ENCODE measurements around the gene PBOV1. TPM values are rescaled to one million over a fixed set of nuclear protein-coding genes. Genes with fewer than 3 reads are reported as not detected.
"Not testable (repeated sequence)": the region's sequence is repeated elsewhere in the genome, so short reads cannot be mapped to it uniquely, and the experiment has no call there.

Gene PBOV1
- polyA plus RNA-seq, 3 donors: not detected

GRCh38 chr6:138215093-138215782 lies 3.1 kb downstream of the PBOV1 start:
- H3K27ac ChIP-seq (ENCODE audit: low read depth, low read length): no peak overlapping the region
- WGBS, 3 donors: 44 to 65% (median 64%) methylated on average over 7 of the region's 7 CpGs

DNA sequence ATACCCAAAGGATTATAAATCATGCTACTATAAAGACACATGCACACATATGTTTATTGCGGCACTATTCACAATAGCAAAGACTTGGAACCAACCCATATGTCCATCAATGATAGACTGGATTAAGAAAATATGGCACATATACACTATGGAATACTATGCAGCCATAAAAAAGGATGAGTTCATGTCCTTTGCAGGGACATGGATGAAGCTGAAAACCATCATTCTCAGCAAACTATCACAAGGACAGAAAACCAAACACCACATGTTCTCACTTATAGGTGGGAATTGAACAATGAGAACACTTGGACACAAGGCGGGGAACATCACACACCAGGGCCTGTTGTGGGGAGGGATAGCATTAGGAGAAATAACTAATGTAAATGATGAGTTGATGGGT lies 5.8 kb downstream of the PBOV1 start:
- WGBS, 3 donors: 100% methylated on average over 2 of the region's 2 CpGs
- H3K27ac ChIP-seq (ENCODE audit: low read depth, low read length): not testable (repeated sequence)

DNA sequence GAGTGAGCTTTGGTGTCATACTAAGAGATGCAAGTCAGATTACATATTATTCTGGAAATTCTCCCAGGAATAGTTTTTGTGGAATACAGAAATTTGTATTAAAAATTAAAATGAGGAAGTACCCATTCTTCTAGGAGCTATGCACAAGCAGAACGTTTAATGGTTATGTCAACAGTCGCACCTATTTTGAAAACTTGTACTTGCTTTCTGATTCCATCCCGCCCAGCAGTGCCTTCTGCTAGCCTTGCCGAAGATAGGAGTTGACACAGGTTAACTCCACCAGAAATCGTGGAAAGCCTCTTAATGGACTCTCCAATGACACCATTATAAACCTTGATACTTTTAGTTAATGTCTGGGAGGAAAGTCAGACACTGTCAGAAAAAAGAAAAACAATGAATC lies 6.7 kb downstream of the PBOV1 start:
- no peak overlapping the region for H3K27ac ChIP-seq (ENCODE audit: low read depth, low read length)
- 60 to 78% (median 65%) methylated on average over 5 of the region's 5 CpGs for WGBS, 3 donors

GRCh38 chr6:138211048-138211581 lies 7.2 kb downstream of the PBOV1 start:
- WGBS, 3 donors: 81 to 89% (median 85%) methylated on average over 2 of the region's 2 CpGs
- no peak overlapping the region for H3K27ac ChIP-seq (ENCODE audit: low read depth, low read length)

- no peak overlapping the region for H3K27ac ChIP-seq (ENCODE audit: low read depth, low read length)
These were observed 11.4 kb downstream of the PBOV1 start for GRCh38 chr6:138206862-138207261.

DNA sequence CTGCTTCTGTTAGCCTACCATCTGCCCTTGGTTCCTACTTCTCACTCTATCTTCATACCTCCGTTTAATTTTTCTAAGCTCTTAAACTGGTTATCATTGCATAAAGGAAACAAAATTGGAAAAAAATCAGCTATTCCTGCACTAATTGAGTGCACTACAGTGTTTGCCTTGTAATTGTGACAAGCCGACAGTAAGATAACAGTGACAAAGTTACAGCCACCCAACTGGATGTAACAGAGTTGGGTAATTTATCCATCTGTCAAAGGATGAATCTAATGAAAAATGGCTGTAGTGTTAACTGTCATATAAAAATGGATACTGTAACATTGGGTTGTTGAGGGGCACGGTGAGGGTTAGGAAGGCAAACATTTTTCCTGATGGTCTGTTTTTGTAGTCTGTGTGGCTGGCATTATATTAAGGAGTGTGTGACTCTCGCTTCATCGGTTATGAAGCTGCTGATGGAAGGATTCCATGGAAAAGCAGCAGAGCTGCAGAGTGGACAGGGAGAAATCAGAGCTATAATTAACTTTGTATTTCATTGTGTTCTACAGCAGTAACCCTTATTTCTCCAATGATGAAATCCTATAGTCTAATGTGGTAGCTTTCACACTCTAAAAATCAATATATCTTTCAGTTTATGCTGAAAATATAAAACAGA lies 12.7 kb downstream of the PBOV1 start:
- 63 to 88% (median 74%) methylated on average over 5 of the region's 5 CpGs for WGBS, 3 donors
- no peak overlapping the region for H3K27ac ChIP-seq (ENCODE audit: low read depth, low read length)

- no peak overlapping the region for H3K27ac ChIP-seq (ENCODE audit: low read depth, low read length)
- 56 to 88% (median 83%) methylated on average over 4 of the region's 4 CpGs for WGBS, 3 donors
These were observed 13.4 kb downstream of the PBOV1 start for GRCh38 chr6:138204792-138205384.

DNA sequence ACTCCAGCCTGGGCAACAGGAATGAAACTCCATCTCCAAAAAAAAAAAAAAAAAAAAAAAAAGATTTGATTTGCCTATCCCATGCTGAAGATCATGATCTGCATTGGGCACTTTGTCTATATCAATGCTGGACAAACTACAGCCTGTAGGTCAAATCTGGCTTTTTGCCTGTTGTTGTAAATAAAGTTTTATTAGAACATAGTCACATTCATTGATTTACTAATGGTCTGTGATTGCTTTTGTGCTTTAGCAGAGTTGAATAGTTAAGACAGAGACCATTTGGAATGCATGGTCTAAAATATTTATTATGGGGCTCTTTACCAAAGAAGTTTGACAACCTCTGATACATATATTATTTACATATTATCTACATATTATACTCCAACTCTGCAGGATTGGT lies 14.0 kb downstream of the PBOV1 start:
- H3K27ac ChIP-seq (ENCODE audit: low read depth, low read length): no peak overlapping the region

DNA sequence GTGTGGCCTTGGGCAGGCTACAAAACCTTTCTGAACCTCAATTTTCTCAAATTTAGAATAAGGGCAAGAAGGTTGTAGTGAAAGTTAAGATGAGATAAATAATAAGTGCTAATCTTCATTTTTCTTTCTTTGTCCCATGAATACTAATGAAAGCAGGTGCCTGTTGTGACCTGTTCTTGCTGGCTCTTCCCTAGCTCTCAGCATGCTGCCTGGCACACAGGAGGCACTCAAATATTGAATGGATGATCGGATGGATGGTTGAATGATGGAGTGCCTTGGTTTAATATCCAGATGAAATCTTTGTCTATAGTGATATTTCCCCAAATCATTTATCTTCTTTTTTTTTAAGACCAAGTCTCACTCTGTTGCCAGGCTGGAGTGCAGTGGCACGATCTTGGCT lies 15.0 kb downstream of the PBOV1 start:
- WGBS, 3 donors: 93 to 95% (median 93%) methylated on average over 2 of the region's 2 CpGs
- no peak overlapping the region for H3K27ac ChIP-seq (ENCODE audit: low read depth, low read length)

DNA sequence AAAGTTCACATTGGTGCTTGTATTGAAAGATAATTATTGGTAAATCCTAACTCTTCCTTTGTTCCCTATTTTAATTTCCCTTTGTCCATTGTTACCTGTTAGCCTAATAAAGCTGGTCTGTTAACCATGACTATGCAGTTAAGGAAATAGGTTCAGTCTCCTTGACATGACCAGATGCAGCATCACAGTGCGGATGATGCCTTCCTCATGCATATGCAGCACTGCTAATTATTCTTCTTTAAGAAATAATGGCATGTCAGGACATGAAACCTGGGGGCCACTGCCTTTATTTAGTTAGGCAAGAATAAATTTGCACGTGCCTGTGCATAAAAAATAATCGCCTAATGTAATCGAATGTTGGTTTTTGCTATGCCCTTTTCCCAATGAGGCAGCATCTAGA lies 16.5 kb downstream of the PBOV1 start:
- no peak overlapping the region for H3K27ac ChIP-seq (ENCODE audit: low read depth, low read length)
- 93 to 96% (median 95%) methylated on average over 4 of the region's 4 CpGs for WGBS, 3 donors

GRCh38 chr6:138198430-138199091 lies 19.7 kb downstream of the PBOV1 start:
- H3K27ac ChIP-seq (ENCODE audit: low read depth, low read length): no peak overlapping the region
- 72 to 79% (median 73%) methylated on average over 6 of the region's 6 CpGs for WGBS, 3 donors

DNA sequence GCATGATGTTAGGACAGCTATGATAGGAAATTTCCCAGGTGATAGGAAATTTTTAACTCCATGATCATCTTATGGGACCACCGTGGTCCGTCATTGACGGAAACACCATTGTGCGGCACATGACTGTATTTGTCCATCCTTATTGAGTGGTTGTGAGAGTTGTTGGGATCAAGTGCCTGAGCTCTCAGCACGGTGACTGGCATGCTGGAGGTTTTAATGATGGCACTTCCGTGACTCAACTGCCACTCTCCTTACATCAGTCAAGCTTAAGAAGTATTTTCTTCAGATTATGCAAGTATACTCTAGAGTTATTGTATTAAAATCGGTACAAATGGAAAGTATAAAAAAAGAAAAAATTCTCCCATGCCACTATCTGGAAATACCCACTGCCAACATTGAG lies 20.7 kb downstream of the PBOV1 start:
- no peak overlapping the region for H3K27ac ChIP-seq (ENCODE audit: low read depth, low read length)
- 94 to 97% (median 94%) methylated on average over 7 of the region's 7 CpGs for WGBS, 3 donors

DNA sequence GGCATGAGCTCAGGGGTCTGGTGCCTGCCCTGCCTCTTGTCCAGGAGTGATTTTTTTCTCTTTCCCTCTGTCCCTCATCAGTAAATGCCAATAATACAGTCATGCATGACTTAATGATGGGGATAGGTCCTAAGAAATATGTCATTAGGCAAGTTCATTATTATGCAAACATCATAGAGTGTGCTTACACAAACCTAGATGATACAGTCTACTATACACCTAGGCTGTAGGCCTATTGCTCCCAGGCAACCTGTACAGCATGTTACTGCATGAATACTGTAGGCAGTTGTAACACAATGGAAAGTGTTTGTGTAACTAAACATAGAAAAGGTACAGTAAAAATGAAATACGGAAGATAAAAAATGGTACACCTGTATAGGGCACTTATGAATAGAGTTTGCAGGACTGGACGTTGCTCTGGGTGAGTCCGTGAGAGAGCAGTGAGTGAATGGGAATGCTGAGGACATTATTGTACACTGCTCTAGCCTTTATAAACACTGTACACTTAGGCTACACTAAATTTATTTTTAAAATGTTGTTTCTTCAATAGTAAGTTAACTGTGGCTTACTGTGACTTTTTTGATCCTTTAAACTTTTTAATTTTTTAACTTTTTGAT lies 22.1 kb downstream of the PBOV1 start:
- no peak overlapping the region for H3K27ac ChIP-seq (ENCODE audit: low read depth, low read length)
- WGBS, 3 donors: 82 to 95% (median 90%) methylated on average over 3 of the region's 3 CpGs

- WGBS, 3 donors: 20 to 69% (median 60%) methylated on average over 4 of the region's 4 CpGs
- H3K27ac ChIP-seq (ENCODE audit: low read depth, low read length): no peak overlapping the region
These were observed 24.0 kb downstream of the PBOV1 start for GRCh38 chr6:138194287-138194686.

GRCh38 chr6:138188278-138188941 lies 29.9 kb downstream of the PBOV1 start:
- no peak overlapping the region for H3K27ac ChIP-seq (ENCODE audit: low read depth, low read length)

DNA sequence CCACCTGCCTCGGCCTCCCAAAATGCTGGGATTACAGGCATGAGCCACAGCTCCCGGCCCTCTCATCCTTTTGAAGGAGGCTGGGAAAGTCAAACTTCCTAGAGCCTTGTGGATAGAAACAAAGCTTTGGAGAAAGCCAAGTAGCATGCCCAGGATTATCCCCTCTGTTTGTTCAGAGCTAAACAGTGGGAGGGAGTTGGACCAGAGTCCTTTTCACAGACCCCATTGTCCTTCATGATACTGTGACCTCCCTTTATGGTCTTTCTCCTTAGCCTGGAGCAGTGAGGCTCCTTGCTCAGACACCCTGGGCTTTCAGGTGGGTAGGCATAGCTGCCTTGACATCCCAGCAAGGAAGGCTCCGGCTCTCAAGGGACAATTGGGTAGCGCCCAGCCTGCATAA lies 31.1 kb downstream of the PBOV1 start:
- WGBS, 3 donors: 93 to 100% (median 96%) methylated on average over 4 of the region's 4 CpGs
- H3K27ac ChIP-seq (ENCODE audit: low read depth, low read length): no peak overlapping the region

More at GRCh38 chr6:138188278-138188941, 29.9 kb downstream of the PBOV1 start:
- 22 to 57% (median 45%) methylated on average over 5 of the region's 5 CpGs for WGBS, 3 donors

- WGBS, 3 donors: 78 to 91% (median 88%) methylated on average over 3 of the region's 3 CpGs
These were observed 34.1 kb downstream of the PBOV1 start for GRCh38 chr6:138184230-138184629.

DNA sequence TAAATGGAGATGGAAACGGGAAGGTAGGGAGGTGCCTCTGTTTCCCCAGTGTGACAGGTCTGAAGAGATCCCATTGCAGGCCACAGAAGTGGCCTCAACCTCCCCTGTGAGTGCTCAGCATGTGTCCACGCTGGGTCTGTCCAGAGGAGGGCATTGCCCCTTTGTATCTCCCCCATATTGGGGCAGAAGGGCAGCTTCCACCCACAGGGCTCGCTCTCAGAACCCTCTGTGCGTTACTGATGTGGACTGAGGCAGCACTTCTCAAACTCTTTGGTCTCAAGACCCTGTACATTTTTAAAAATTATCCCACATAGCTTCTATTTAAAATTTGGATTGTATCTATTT lies 34.5 kb downstream of the PBOV1 start:
- no peak overlapping the region for H3K27ac ChIP-seq (ENCODE audit: low read depth, low read length)
- 87 to 94% (median 88%) methylated on average over 4 of the region's 4 CpGs for WGBS, 3 donors

More at GRCh38 chr6:138184230-138184629, 34.1 kb downstream of the PBOV1 start:
- H3K27ac ChIP-seq (ENCODE audit: low read depth, low read length): no peak overlapping the region

Measured in adipose tissue (tissue), 3 donors.